HepG2 (cell line): ENCODE results near the gene TIAM1. TPM values are rescaled to one million over a fixed set of nuclear protein-coding genes. Genes with fewer than 3 reads are reported as not detected.

Source experiments
- ATAC-seq: fragments of 200-7000 bp; cut with Tn5 transposase; 3 replicates; pipeline ENCODE4 v1.9.1; 2020; ENCODE audit warnings: mild to moderate bottlenecking, moderate library complexity
- BruUV-seq: library from RNA; stranded (reverse); fragments of 400-500 nt; replicated peaks from 2 replicates; lab custom pipeline; 2021; lab: Mats Ljungman, UMichigan
- CTCF ChIA-PET: fragments of 300-600 bp; formaldehyde crosslinking; extraction: SDS; loops from one replicate; lab custom pipeline; 2021; ENCODE audit warnings: low total read pairs, inconsistent platforms, low intra/inter-chr PET ratio; lab: Yijun Ruan, JAX
- POLR2A ChIA-PET: fragments of 350-600 bp; sonication (Branson Sonifier 250); formaldehyde crosslinking; loops from one replicate; lab custom pipeline; 2020; ENCODE audit warnings: antibody characterized with exemption, inconsistent platforms; lab: Yijun Ruan, JAX
- DNase-seq: peaks from one replicate; pipeline ENCODE4 v3.0.0-alpha.2; 2015; ENCODE audit warnings: low spot score
- FAIRE-seq: peaks from 3 replicates; lab custom pipeline; 2011; peaks lifted over from hg19 to GRCh38; lab: Jason Lieb, UNC
- H2AFZ ChIP-seq: one replicate; pipeline ENCODE4 v1.6.1; 2011; ENCODE audit warnings: low read length, inconsistent platforms
- H3K27ac ChIP-seq: fragments of 300-600 bp; 3 replicates; pipeline ENCODE4 v1.8.0; 2011; ENCODE audit warnings: mixed run types, mild to moderate bottlenecking, mixed read lengths, low read length, inconsistent platforms; ENCODE audit not compliant: insufficient read depth; ENCODE audit errors: extremely low read length
- H3K27me3 ChIP-seq, 2 experiments: fragments of 200-600 bp in 1 of 2; 2 replicates in 1 of 2; 3 replicates in 1 of 2; pipeline versions ENCODE4 v1.6.0 to v1.8.0; 2011; ENCODE audit warnings: low read length in 2 of 2, mild to moderate bottlenecking in 2 of 2, moderate library complexity in 2 of 2, inconsistent platforms in 1 of 2; ENCODE audit not compliant: insufficient read depth in 2 of 2, control insufficient read depth in 1 of 2
- H3K36me3 ChIP-seq, 2 experiments: fragments of 200-600 bp in 1 of 2; replicated peaks in 1 of 2; 2 replicates in 1 of 2; 3 replicates in 1 of 2; pipeline versions ENCODE4 v1.5.1 to v1.8.0; 2011; ENCODE audit warnings: low read length in 2 of 2, inconsistent platforms in 1 of 2; ENCODE audit not compliant: insufficient read depth in 2 of 2, control insufficient read depth in 1 of 2
- H3K4me1 ChIP-seq: 2 replicates; pipeline ENCODE4 v1.5.1; 2012; ENCODE audit warnings: low read length, inconsistent platforms; ENCODE audit not compliant: insufficient read depth
- H3K4me2 ChIP-seq: 2 replicates; pipeline ENCODE4 v1.6.0; 2011; ENCODE audit warnings: low read depth, low read length, inconsistent platforms
- H3K4me3 ChIP-seq, 3 experiments: fragments of 200-600 bp in 1 of 3; sonication (generic), shearing (Covaris generic) in 1 of 3; replicated peaks in 1 of 3; 2 replicates each; pipeline ENCODE4 v1.5.1; 2011 to 2016; ENCODE audit warnings: low read length in 3 of 3, inconsistent platforms in 2 of 3, low read depth in 2 of 3, mild to moderate bottlenecking in 2 of 3, control low read depth in 1 of 3, mixed read lengths in 1 of 3; ENCODE audit not compliant: insufficient read depth in 1 of 3
- H3K79me2 ChIP-seq: one replicate; pipeline ENCODE4 v1.6.1; 2011; ENCODE audit warnings: low read length, inconsistent platforms; ENCODE audit not compliant: insufficient read depth
- H3K9ac ChIP-seq: 2 replicates; pipeline ENCODE4 v1.6.0; 2011; ENCODE audit warnings: mild to moderate bottlenecking, low read depth, low read length, inconsistent platforms; ENCODE audit not compliant: insufficient read depth
- H3K9me3 ChIP-seq: 2 replicates; pipeline ENCODE4 v1.5.1; 2012; ENCODE audit warnings: mild to moderate bottlenecking, low read length
- H4K20me1 ChIP-seq: 2 replicates; pipeline ENCODE4 v1.6.0; 2011; ENCODE audit warnings: inconsistent platforms, mild to moderate bottlenecking, low read length, moderate library complexity; ENCODE audit not compliant: insufficient read depth
- CAMTA2 ChIP-seq: sonication (generic); formaldehyde crosslinking; IDR thresholded peaks from 2 replicates; pipeline ENCODE4 v1.4.0; 2020; ENCODE audit warnings: mild to moderate bottlenecking, missing genetic modification reagents, borderline replicate concordance
- E2F1 ChIP-seq: sonication (generic); formaldehyde crosslinking; IDR thresholded peaks from 2 replicates; pipeline ENCODE4 v1.5.0; 2020; ENCODE audit warnings: missing genetic modification reagents
- EEA1 ChIP-seq: sonication (generic); formaldehyde crosslinking; IDR thresholded peaks from 2 replicates; pipeline ENCODE4 v1.5.1; 2020; ENCODE audit warnings: mild to moderate bottlenecking, missing genetic modification reagents, borderline replicate concordance
- IRF9 ChIP-seq: sonication (generic); formaldehyde crosslinking; IDR thresholded peaks from 2 replicates; pipeline ENCODE4 v1.8.0; 2022; ENCODE audit warnings: missing genetic modification reagents, mild to moderate bottlenecking, borderline replicate concordance
- MED8 ChIP-seq: sonication (generic); formaldehyde crosslinking; IDR thresholded peaks from 2 replicates; pipeline ENCODE4 v1.8.1; 2023; ENCODE audit warnings: mild to moderate bottlenecking, missing genetic modification reagents; ENCODE audit not compliant: insufficient replicate concordance
- MNT ChIP-seq: fragments of 450-650 bp; IDR thresholded peaks from 2 replicates; pipeline ENCODE4 v1.6.1; 2016
- PHF5A ChIP-seq: IDR thresholded peaks from one replicate; pipeline ENCODE4 v1.6.1; 2018; ENCODE audit warnings: low read depth, missing genetic modification reagents; ENCODE audit not compliant: unreplicated experiment
- SP140L ChIP-seq: sonication (generic); formaldehyde crosslinking; IDR thresholded peaks from 2 replicates; pipeline ENCODE4 v1.4.0; 2020; ENCODE audit warnings: missing genetic modification reagents, borderline replicate concordance
- ZFP36 ChIP-seq: fragments of 150-350 bp; IDR thresholded peaks from 2 replicates; pipeline ENCODE4 v1.6.1; 2018; ENCODE audit warnings: borderline replicate concordance, low read length, low read depth; ENCODE audit not compliant: partially characterized antibody
- ZFP41 ChIP-seq: sonication (generic); formaldehyde crosslinking; IDR thresholded peaks from 2 replicates; pipeline ENCODE4 v1.4.0; 2020; ENCODE audit warnings: mild to moderate bottlenecking, missing genetic modification reagents, borderline replicate concordance
- ZNF230 ChIP-seq: sonication (generic); formaldehyde crosslinking; IDR thresholded peaks from 2 replicates; pipeline ENCODE4 v1.4.0; 2020; ENCODE audit warnings: mild to moderate bottlenecking, missing genetic modification reagents
- ZNF510 ChIP-seq: sonication (generic); formaldehyde crosslinking; IDR thresholded peaks from 2 replicates; pipeline ENCODE4 v1.4.0; 2020; ENCODE audit warnings: low read depth, mild to moderate bottlenecking, missing genetic modification reagents
- ZNF564 ChIP-seq: sonication (generic); formaldehyde crosslinking; IDR thresholded peaks from 2 replicates; pipeline ENCODE4 v1.8.1; 2023; ENCODE audit warnings: mild to moderate bottlenecking, missing genetic modification reagents
- ZNF616 ChIP-seq: sonication (generic); formaldehyde crosslinking; IDR thresholded peaks from 2 replicates; pipeline ENCODE4 v1.5.0; 2020; ENCODE audit warnings: low read depth, mild to moderate bottlenecking, missing genetic modification reagents
- WGBS: methylation state at CpG from one replicate; pipeline ENCODE4 v1.1.6; 2017; ENCODE audit warnings: low lambda C conversion rate; 5-methylcytosine and 5-hydroxymethylcytosine counted together
- in situ Hi-C: cut with HindIII; loops from 2 replicates; pipeline ENCODE4 v1.10.0; 2017; ENCODE audit warnings: low pct_unique_long_range_greater_than_20kb; ENCODE audit not compliant: extremely low pct_ligation_motif_present
- intact Hi-C: fragments of 100-400 bp; cut with micrococcal nuclease; formaldehyde crosslinking; loops from one replicate; pipeline ENCODE4 v1.10.0; 2022; ENCODE audit not compliant: unreplicated experiment
- polyA plus RNA-seq, 8 experiments: library from polyadenylated mRNA; depleted of rRNA in 3 of 8; stranded (reverse) in 7 of 8; unstranded in 1 of 8; fragments of >200 nt; fragmentation: Illumina TruSeq in 4 of 8; extraction: Trizol in 4 of 8; gene quantifications; 2 replicates each; pipeline versions ENCODE4 v1.2.1 to v1.2.3, GENCODE V29; 2011 to 2016; ENCODE audit warnings: low read depth in 4 of 8, missing spikeins in 1 of 8, mixed read lengths in 1 of 8; ENCODE audit not compliant: insufficient read depth in 1 of 8
- total RNA-seq, 5 experiments: library from RNA; depleted of rRNA; stranded (reverse); fragments of >200 nt; fragmentation: Illumina TruSeq; extraction: Trizol; gene quantifications; 2 replicates each; pipeline ENCODE4 v1.2.3, GENCODE V29; 2016; ENCODE audit warnings: low read depth in 1 of 5

TIAM1 gene
- total and polyA plus RNA-seq, 2 of the 13 experiments (the other 11 are each of a cell fraction or from before 2014, with no cell fraction given), result 0.13 to 0.24 TPM

- DNase-seq (no peak), FAIRE-seq (no peak), ATAC-seq (no peak)
- Histone ChIP-seq H3K4me2 (no peak overlapping the region), H3K79me2 (no peaks in the 10 kb centered on the region), H2AFZ (no peak overlapping the region), H3K4me1 (no peaks in the 10 kb centered on the region), H3K27ac (no peak overlapping the region), H3K36me3 (no peaks in the 10 kb centered on the region), H3K9me3 (peaks cover 18% of the 10 kb centered on the region), H3K9ac (no peak overlapping the region), H4K20me1 (no peaks in the 10 kb centered on the region), H3K4me3 (no peak overlapping the region), H3K27me3 (no peaks in the 10 kb centered on the region)
- no TSS peak for BruUV-seq
- in situ Hi-C loops, result no loop called here
- intact Hi-C loops, result no loop called here
- POLR2A ChIA-PET, result no interaction called here
- WGBS, result 3% methylated on average over 3 of the region's 3 CpGs
- TF ChIP-seq MED8, result no peak
- no peak for TF ChIP-seq ZNF230 (CRISPR knock-in tag)
- no peak for TF ChIP-seq ZNF616 (CRISPR knock-in tag)
- no peak for TF ChIP-seq MNT
- peak; percentile 57; the same call in 1 of the 2 replicates for TF ChIP-seq ZNF564
- TF ChIP-seq ZFP41 (CRISPR knock-in tag), result no peak
- CTCF ChIA-PET, result no interaction called here
These were observed 55.9 kb downstream of the TIAM1 start for GRCh38 chr21:31288191-31288590.

- no peaks in the 10 kb centered on the region for H3K79me2 ChIP-seq
- no peaks in the 10 kb centered on the region for H3K27me3 ChIP-seq
- ChIA-PET CTCF (no interaction called here), POLR2A (no interaction called here)
- no peaks in the 10 kb centered on the region for H4K20me1 ChIP-seq
- BruUV-seq, result no TSS peak
- intact Hi-C loops (no loop called here), in situ Hi-C loops (no loop called here)
- ATAC-seq (no peak), FAIRE-seq (no peak), DNase-seq (no peak)
- 15% methylated on average over 2 of the region's 2 CpGs for WGBS
- no peaks in the 10 kb centered on the region for H3K4me1 ChIP-seq
- H3K27ac ChIP-seq, result no peak overlapping the region
- peaks cover 18% of the 10 kb centered on the region for H3K9me3 ChIP-seq
- no peak overlapping the region for H2AFZ ChIP-seq
- H3K36me3 ChIP-seq, result no peaks in the 10 kb centered on the region
- no peak overlapping the region for H3K9ac ChIP-seq
- no peak overlapping the region for H3K4me3 ChIP-seq
- no peak for TF ChIP-seq IRF9 (CRISPR knock-in tag)
- no peak for TF ChIP-seq PHF5A (CRISPR knock-in tag)
- TF ChIP-seq SP140L (CRISPR knock-in tag), result no peak
- no peak for TF ChIP-seq ZFP36
- no peak for TF ChIP-seq CAMTA2 (CRISPR knock-in tag)
- TF ChIP-seq ZNF510 (CRISPR knock-in tag), result no peak
- no peak for TF ChIP-seq EEA1
- no peak for TF ChIP-seq E2F1 (CRISPR knock-in tag)
- TF ChIP-seq, all 625 proteins: peak for 0
- no peak overlapping the region for H3K4me2 ChIP-seq
These were observed 56.9 kb downstream of the TIAM1 start for GRCh38 chr21:31287201-31287600.
